ENCODE measurements around the gene NUDT7.

NUDT7 gene

DNA sequence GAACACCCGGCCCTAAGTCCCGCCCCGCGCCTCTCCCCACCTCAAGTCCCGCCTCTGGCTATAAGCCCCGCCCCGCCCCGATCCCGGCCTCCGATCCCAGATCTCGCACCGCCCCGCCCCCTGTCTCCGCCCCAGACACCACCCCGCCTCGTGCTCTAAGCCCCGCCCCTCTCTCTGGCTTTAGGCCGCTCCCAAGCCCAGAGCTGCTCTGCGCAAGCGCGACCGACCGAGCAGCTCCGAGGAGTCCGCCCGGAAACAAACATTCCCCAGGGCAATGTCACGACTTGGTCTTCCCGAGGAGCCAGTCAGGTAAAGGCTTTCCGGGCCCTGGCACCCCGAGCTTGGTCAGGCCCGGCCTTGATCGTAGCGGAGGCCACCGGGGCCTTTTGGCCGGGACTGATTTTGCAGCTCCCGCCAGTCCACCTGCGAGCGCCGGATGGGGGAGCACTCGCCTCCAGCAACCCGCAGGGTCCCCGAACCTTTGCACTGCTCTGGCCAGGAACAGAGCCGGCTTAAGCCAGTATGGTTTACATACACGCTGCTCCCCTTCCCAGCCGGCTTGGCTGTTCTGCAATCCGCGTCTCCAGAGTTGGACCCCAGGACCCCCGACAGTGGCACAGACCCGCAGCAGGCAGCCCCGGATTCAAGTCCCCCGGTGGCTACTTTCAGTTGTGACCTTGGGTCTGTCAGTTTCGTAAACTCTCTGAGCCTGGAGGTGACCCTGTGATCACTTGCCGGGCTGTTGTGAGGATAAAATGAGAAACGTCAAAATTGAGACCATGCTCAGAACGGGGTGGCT lies at the start of gene NUDT7:
NUDT7 (plus strand) TSS at position 206 of the 799 bp plus-strand sequence; CDS start at position 275, 69 bp downstream.
- TF ChIP-seq CTCF (IDR thresholded peaks at IDR 0.05) (peak; percentile 43), ZFX (IDR thresholded peaks at IDR 0.05; ENCODE audit: borderline replicate concordance) (no peak)
- H3K27ac ChIP-seq = no peak within 1 kb of the TSS

DNA sequence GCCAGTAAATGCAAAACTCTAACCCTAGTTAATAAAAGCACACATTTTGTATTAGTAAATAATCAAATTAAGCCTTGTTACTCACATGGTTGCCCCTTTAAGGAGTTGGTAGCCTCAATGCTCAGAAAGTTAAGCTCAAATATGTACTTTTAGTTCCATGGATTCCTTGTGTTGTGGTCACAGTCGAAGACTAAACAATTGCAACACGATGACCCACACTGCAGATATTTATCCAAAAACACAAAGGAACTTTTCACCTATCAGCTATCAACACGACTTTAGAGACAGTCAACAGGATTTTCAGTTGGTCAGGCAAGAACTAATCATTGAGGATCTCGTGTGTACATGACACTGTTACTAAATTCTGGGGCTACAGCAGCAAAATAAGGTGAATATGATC lies 47.4 kb upstream of the NUDT7 start:
- TF ChIP-seq CTCF (IDR thresholded peaks at IDR 0.05) (no peak), ZFX (IDR thresholded peaks at IDR 0.05; ENCODE audit: borderline replicate concordance) (no peak)
- no peak overlapping the region for H3K27ac ChIP-seq

- no peak overlapping the region for H3K27ac ChIP-seq
- TF ChIP-seq CTCF (IDR thresholded peaks at IDR 0.05) (peak; percentile 91), ZFX (IDR thresholded peaks at IDR 0.05; ENCODE audit: borderline replicate concordance) (no peak)
Measured at GRCh38 chr16:77675464-77676324, 46.6 kb upstream of the NUDT7 start.

DNA sequence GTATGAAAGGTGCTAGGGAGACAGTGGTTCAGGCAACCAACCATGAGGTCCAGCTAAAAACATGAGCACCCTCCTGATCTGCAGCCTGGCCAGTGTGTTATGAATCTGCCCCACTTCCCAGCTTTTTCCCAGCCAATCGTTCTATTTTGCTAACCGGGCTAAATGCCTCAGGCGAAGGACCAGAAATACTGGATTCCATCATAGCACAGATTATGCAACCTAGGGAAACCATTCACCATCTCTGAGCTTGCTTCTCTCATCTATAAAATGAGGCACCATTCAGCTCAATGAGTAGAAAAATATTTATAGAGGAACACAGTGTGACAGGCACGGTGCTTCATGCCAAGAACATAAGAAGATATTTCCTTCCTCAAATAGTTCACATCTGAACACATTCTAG lies 45.2 kb upstream of the NUDT7 start:
- H3K27ac ChIP-seq = no peak overlapping the region
- TF ChIP-seq CTCF (IDR thresholded peaks at IDR 0.05) = no peak
- no peak for TF ChIP-seq ZFX (IDR thresholded peaks at IDR 0.05; ENCODE audit: borderline replicate concordance)

- H3K27ac ChIP-seq = no peak overlapping the region
- TF ChIP-seq CTCF (IDR thresholded peaks at IDR 0.05) (no peak), ZFX (IDR thresholded peaks at IDR 0.05; ENCODE audit: borderline replicate concordance) (no peak)
Measured at GRCh38 chr16:77679391-77679790, 42.9 kb upstream of the NUDT7 start.

GRCh38 chr16:77679901-77680300 lies 42.4 kb upstream of the NUDT7 start:
- H3K27ac ChIP-seq = no peak overlapping the region
- TF ChIP-seq CTCF (IDR thresholded peaks at IDR 0.05) (no peak), ZFX (IDR thresholded peaks at IDR 0.05; ENCODE audit: borderline replicate concordance) (no peak)

- TF ChIP-seq ZFX (IDR thresholded peaks at IDR 0.05; ENCODE audit: borderline replicate concordance) (no peak), CTCF (IDR thresholded peaks at IDR 0.05) (no peak)
- H3K27ac ChIP-seq = no peak overlapping the region
Measured at GRCh38 chr16:77680496-77680895, 41.8 kb upstream of the NUDT7 start.

All from 22Rv1 (cell line).